Sigmoid colon (tissue), 4 donors: Measurements from ENCODE around the gene PIK3CB.

Experiments
- CTCF ChIP-seq, 4 experiments: fragments of 450-650 bp in 3 of 4; fragments of 200-600 bp in 1 of 4; IDR thresholded peaks; one replicate each; pipeline ENCODE4 v1.5.1; 2016 to 2019; ENCODE audit warnings: antibody characterized with exemption in 4 of 4, mild to moderate bottlenecking in 3 of 4, moderate library complexity in 2 of 4
- POLR2A ChIP-seq, 2 donors: fragments of 450-650 bp; IDR thresholded peaks; one replicate each; pipeline ENCODE4 v1.6.1; 2016; ENCODE audit warnings: antibody characterized with exemption in 2 of 2, mild to moderate bottlenecking in 2 of 2, moderate library complexity in 2 of 2
- POLR2AphosphoS5 ChIP-seq, 4 donors: sonication (generic); formaldehyde crosslinking; IDR thresholded peaks; one replicate each; pipeline ENCODE4 v1.6.1; 2017; ENCODE audit warnings: antibody characterized with exemption in 4 of 4

- no peak for TF ChIP-seq CTCF (IDR thresholded peaks at IDR 0.05)
- TF ChIP-seq POLR2A (IDR thresholded peaks at IDR 0.05) = no peak
- no peak for TF ChIP-seq POLR2AphosphoS5 (IDR thresholded peaks at IDR 0.05)
These were observed 22.1 kb upstream of the PIK3CB start for GRCh38 chr3:138856799-138857198.
